HUES48 (cell line): ENCODE measurements around the gene ZDHHC17.

Source experiments
- H3K27ac ChIP-seq: one replicate; pipeline ENCODE4 v1.7.0; 2013; ENCODE audit warnings: low read depth, low read length, inconsistent platforms
- H3K27me3 ChIP-seq: 2 replicates; pipeline ENCODE4 v1.6.1; 2013; ENCODE audit warnings: mild to moderate bottlenecking, low read length; ENCODE audit not compliant: control insufficient read depth, insufficient read depth
- H3K36me3 ChIP-seq: 2 replicates; pipeline ENCODE4 v1.6.1; 2013; ENCODE audit warnings: low read length; ENCODE audit not compliant: control insufficient read depth, insufficient read depth
- H3K4me1 ChIP-seq: 2 replicates; pipeline ENCODE4 v1.6.1; 2013; ENCODE audit warnings: mild to moderate bottlenecking, low read length; ENCODE audit not compliant: control insufficient read depth, insufficient read depth
- H3K4me3 ChIP-seq: 2 replicates; pipeline ENCODE4 v1.5.1; 2013; ENCODE audit warnings: mild to moderate bottlenecking, low read depth, low read length
- H3K9ac ChIP-seq: 2 replicates; pipeline ENCODE4 v1.6.1; 2013; ENCODE audit warnings: mild to moderate bottlenecking, low read depth, low read length, moderate library complexity
- H3K9me3 ChIP-seq: 2 replicates; pipeline ENCODE4 v1.6.1; 2013; ENCODE audit warnings: low read length; ENCODE audit not compliant: control insufficient read depth, insufficient read depth

Gene ZDHHC17

DNA sequence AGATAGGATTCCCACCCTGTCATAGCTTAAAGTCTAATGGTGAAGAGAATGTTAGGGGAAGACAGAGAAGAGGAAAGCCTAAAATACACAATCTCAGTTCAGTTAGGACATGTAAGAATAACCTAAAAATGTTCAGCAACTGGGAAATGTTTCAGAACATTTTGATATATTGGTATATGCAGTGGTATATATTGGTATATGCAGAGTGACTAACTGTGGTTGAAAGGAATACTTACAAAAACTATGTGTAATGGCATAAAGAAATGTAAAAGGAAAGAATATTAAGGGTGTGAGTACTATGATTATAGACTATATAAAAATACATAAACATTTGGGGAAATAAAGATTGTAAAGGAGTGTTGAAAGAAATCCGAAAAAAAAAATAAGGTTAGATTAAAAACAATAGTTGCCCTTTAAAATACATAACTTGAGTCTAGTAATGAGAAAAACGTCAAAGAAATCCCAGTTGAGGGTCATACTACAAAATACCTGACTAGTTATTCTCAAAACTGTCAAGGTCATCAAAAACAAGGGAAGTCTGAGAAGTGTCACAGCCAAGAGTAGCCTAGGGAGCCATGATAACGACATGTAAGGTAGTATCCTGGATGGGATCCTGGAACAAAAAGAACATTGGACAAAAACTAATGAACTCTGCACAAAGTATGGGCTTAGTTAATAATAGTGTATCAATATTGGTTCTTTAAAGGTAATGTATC, 25.6 kb downstream of the ZDHHC17 start:
- Histone ChIP-seq H3K4me3 (no peak overlapping the region), H3K4me1 (no peaks in the 10 kb centered on the region), H3K27ac (no peak overlapping the region), H3K9me3 (no peaks in the 10 kb centered on the region), H3K27me3 (no peaks in the 10 kb centered on the region), H3K36me3 (no peaks in the 10 kb centered on the region), H3K9ac (no peak overlapping the region)

DNA sequence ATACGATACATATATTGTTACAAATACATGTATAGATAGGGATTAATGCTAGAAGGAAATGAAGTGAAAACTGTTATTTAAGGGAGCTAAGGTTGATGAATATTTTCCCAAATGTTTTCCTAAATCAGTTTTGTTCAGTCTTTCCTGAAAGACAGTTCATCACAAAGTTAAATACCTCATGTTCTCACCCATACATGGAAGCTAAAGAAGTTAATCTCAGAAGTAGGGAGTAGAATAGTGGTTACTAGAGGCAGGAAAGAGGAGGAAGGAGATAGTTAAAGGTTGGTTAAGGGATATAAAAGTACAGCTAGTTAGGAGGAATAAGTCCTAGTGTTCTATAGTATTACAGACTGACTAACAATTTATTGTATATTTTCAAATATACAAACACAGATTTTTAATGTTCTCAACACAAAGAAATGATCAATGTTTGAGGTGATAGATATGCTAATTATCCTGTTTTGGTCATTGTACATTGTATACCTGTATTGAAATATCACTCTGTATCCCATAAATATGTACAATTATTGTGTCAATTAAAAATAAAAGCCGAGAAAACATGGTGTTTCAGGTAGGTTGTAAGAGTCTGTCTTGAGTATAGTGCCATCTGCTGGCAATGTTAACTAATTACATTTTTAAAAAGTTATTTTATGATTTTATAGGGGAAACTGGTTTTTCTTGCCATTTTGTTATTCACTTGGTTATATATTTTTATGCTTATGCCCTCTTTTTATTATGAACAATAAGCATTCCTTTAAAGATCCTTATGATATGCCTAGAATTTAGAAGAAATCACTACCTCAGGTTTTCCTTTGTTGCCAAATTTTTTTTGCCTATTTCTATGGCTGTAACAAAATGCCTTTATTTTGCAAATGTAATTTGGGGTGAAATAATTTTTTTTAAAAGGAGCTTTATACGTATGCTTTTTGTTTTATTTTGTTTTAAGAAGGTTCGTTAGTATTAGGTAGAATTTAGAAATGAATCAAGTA, 26.9 kb downstream of the ZDHHC17 start:
- Histone ChIP-seq H3K27me3 (no peaks in the 10 kb centered on the region), H3K27ac (no peak overlapping the region), H3K9ac (no peak overlapping the region), H3K4me1 (no peaks in the 10 kb centered on the region), H3K36me3 (no peaks in the 10 kb centered on the region), H3K4me3 (no peak overlapping the region), H3K9me3 (no peaks in the 10 kb centered on the region)

DNA sequence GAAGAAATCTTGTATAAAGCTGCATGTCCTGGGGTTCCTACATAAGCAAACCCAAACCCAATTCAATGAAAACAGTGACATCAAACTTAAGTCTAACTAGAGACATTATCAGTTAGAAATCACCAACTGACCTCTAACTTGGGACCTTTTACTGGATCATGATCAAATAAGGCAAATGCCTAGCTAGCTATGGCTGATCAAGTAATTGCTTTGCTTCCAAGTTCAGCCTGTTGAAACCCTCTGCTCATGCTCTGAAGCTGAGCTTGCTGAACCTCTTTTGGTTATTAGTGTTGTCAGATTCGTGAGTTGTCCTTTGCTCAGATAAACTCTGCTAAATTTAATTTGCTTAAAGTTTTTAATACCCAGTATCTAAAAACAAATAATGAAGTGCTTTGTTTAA, 28.9 kb downstream of the ZDHHC17 start:
- H3K9me3 ChIP-seq: no peaks in the 10 kb centered on the region
- no peaks in the 10 kb centered on the region for H3K27me3 ChIP-seq
- H3K4me3 ChIP-seq: no peak overlapping the region
- H3K9ac ChIP-seq: no peak overlapping the region
- H3K27ac ChIP-seq: no peak overlapping the region
- peaks cover 3% of the 10 kb centered on the region; the same call in 1 of the 2 replicates for H3K36me3 ChIP-seq
- no peaks in the 10 kb centered on the region for H3K4me1 ChIP-seq

DNA sequence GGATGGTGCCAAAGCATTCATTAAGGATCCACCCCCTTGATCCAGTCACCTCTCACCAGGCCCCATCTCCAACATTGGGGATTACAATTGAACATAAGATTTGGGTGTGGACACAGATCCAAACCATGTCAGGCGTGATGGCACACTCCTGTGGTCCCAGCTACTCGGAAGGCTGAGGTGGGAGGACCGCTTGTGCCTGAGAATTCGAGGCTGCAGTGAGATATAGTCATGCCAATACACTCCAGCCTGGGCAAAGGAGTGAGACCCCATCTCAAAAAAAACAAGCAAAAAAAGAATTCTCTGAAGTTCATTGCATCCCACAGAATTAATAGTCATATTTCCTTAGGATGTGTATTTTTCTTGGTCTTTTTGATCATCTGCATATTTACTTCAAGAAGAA, 34.9 kb downstream of the ZDHHC17 start:
- no peak overlapping the region for H3K9ac ChIP-seq
- no peaks in the 10 kb centered on the region for H3K4me1 ChIP-seq
- no peak overlapping the region for H3K27ac ChIP-seq

DNA sequence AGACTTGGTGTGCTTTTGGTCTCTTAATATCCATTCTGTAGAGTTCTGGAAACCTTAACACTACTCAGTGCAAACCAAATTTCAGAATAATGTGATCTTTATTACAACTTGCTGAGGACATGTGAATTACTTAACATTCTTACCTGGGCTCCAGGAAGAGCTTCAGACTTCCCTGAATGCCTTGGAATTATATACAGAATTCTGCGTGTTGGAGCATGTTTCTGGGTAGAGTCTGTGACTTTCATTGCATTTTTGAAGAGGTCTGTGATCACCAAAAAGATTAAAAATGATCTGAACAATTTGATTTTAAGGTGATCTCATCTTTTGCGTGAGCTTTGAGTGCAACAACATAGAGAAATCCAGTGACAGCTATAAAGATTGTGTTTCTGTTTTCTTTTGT, 35.4 kb downstream of the ZDHHC17 start:
- H3K27ac ChIP-seq: no peak overlapping the region
- no peaks in the 10 kb centered on the region for H3K9me3 ChIP-seq
- peaks cover 17% of the 10 kb centered on the region for H3K36me3 ChIP-seq
- no peak overlapping the region for H3K9ac ChIP-seq
- no peaks in the 10 kb centered on the region for H3K27me3 ChIP-seq
- H3K4me1 ChIP-seq: no peaks in the 10 kb centered on the region
- H3K4me3 ChIP-seq: no peak overlapping the region

More for the DNA sequence above, 34.9 kb downstream of the ZDHHC17 start:
- Histone ChIP-seq H3K4me3 (no peak overlapping the region), H3K9me3 (no peaks in the 10 kb centered on the region), H3K36me3 (peaks cover 17% of the 10 kb centered on the region), H3K27me3 (no peaks in the 10 kb centered on the region)

DNA sequence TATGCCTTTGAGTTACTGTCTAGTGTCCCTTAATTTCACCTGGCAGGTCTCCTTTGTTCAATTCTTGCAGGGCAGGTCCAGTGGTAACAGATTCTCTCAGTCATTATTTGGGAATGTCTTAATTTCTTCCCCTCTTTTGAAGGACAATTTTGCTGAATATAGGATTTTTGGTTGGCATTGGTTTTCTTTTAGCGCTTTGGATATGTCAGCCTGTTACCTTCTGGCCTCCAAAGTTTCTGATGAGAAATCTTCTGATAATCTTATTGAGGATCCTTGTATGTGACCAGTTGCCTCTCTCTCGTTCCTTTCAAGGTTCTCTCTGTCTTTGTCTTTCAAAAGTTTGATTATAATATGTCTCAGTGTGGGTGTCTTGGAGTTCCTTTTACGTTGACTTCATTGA, 38.1 kb downstream of the ZDHHC17 start:
- Histone ChIP-seq H3K9ac (no peak overlapping the region), H3K27me3 (no peaks in the 10 kb centered on the region), H3K4me3 (no peak overlapping the region), H3K27ac (no peak overlapping the region), H3K9me3 (no peaks in the 10 kb centered on the region), H3K36me3 (peaks cover 39% of the 10 kb centered on the region), H3K4me1 (no peaks in the 10 kb centered on the region)

DNA sequence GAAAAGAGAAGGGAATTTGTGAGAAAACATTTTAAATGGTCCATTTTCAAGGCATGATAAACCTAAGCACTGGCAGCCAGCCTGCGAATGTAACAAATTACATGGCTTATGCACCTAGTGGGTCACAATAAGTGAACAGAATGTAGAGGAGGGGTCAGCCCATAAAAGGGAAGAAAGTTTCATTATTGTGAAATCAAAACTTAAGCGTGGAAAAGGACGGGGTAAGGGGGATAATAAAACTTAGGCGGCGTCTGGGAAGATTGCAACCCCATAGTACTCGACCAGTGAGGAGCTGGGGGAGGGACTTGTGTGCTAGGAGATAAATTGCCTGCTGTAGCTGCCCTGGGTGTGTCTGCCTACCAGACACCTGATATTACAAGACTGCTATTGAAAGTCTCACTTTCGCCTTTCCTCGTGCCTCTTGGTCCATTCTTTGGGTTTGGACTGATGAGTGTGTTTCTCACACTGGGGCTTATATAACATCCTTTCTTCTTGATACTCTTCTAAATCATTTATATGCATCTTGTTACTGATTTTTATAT, 40.6 kb downstream of the ZDHHC17 start:
- no peak overlapping the region for H3K9ac ChIP-seq
- H3K9me3 ChIP-seq: no peaks in the 10 kb centered on the region
- H3K36me3 ChIP-seq: peaks cover 46% of the 10 kb centered on the region
- no peaks in the 10 kb centered on the region for H3K4me1 ChIP-seq
- no peak overlapping the region for H3K27ac ChIP-seq
- no peak overlapping the region for H3K4me3 ChIP-seq
- H3K27me3 ChIP-seq: no peaks in the 10 kb centered on the region

DNA sequence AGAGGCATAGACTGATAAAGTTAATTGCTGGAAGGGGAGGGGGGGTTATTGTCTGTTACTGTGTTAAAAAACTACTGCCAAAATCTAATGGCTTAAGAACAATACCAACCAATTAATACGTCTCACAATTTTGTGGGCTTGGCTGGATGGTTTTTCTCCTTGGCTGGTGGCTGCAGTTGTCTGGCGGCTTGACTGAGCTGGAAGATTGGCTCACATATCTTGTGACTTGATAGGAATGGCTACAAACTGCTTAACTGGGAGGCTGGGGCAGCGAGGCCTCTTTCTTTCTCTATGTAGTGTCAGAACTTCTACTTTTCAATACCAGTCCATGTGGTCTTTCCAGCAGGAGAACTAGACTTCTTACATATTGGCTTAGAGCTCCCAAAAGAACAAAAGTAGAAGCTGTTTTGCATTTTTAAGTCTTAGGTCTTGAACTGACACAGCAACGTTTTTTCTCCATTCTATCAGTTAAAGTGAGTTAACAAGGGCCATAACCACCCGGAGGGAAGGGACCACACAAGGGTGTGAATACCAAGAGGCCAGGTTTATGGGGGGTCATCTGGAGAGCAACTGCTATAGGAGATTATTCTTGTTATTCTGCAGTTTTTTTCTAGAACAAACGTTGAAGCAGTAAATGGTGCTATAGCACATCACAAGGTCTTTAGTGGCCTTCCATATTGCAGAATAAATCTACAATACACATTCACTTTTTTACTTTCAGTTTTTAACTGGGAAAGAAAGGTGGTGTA, 46.9 kb downstream of the ZDHHC17 start:
- Histone ChIP-seq H3K36me3 (peaks cover 81% of the 10 kb centered on the region), H3K27ac (no peak overlapping the region), H3K4me3 (no peak overlapping the region), H3K27me3 (no peaks in the 10 kb centered on the region), H3K4me1 (no peaks in the 10 kb centered on the region), H3K9ac (no peak overlapping the region), H3K9me3 (no peaks in the 10 kb centered on the region)

DNA sequence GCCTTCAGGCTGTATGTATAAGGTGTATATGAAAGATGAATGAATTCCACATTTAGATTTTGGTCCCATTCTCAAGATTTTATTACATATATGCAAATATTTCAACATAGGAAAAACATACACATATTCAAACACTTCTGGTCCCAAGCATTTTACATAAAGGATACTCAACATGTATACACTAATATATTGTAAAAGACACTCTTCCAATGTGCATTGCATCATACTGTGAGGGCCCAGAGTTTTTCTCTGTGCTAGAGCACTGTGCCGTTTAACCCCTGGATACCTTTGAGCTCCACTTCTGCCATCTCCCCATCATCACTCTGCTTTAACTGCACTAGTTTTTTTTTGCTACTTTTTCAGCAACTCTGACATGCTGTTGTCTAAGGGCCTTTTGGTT, 48.1 kb downstream of the ZDHHC17 start:
- H3K9ac ChIP-seq: no peak overlapping the region
- H3K27ac ChIP-seq: no peak overlapping the region
- H3K9me3 ChIP-seq: no peaks in the 10 kb centered on the region
- H3K4me3 ChIP-seq: no peak overlapping the region
- no peaks in the 10 kb centered on the region for H3K27me3 ChIP-seq
- peaks cover 77% of the 10 kb centered on the region for H3K36me3 ChIP-seq
- H3K4me1 ChIP-seq: no peaks in the 10 kb centered on the region

DNA sequence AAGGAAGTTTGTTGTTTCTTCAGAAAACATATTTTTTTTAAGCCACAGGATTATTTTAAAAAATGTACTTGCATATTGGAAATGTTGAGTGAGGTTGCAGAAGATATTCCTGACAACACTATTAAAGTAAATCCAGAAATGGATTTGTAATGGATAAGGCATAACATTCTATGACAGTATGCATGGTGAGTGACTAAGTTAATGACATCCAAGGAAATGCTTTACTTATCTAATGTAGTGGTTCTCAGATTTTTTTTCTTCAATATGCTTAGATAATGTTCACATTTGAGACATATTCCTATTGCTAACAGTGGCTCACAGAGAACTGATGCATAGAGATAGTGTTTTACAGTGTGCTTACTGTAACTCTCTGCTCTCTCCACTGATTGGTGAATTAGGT, 49.4 kb downstream of the ZDHHC17 start:
- H3K9me3 ChIP-seq: no peaks in the 10 kb centered on the region
- H3K27ac ChIP-seq: no peak overlapping the region
- no peaks in the 10 kb centered on the region for H3K27me3 ChIP-seq
- H3K4me1 ChIP-seq: no peaks in the 10 kb centered on the region
- peaks cover 65% of the 10 kb centered on the region for H3K36me3 ChIP-seq
- no peak overlapping the region for H3K4me3 ChIP-seq
- no peak overlapping the region for H3K9ac ChIP-seq
